ENCODE measurements around the gene SH3RF1.

Gene SH3RF1

DNA sequence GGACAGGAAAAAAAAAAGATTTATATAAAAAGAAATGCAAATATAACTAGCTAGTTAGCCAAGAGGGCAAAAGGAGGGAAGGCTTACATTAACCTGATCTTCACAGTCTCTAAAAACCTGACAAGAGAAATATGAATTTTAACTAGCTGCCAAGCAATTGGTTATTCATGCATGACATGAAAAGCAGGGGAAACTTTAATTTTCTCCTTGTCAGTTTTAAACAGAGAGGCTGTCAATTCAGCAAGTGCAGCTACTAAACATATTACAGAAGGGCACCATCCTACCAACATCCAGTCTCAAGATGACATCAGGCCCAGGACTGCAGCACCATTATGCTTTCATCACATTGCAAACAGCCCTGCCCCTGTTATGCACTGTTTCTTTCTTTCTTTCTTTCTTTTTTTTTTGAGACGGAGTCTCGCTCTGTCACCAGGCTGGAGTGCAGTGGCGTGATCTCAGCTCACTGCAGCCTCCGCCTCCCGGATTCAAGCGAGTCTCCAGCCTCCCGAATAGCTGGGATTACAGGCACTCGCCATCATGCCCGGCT lies 221.8 kb downstream of the SH3RF1 start:
- FAIRE-seq = no peak
- TF ChIP-seq, protein P1, sequence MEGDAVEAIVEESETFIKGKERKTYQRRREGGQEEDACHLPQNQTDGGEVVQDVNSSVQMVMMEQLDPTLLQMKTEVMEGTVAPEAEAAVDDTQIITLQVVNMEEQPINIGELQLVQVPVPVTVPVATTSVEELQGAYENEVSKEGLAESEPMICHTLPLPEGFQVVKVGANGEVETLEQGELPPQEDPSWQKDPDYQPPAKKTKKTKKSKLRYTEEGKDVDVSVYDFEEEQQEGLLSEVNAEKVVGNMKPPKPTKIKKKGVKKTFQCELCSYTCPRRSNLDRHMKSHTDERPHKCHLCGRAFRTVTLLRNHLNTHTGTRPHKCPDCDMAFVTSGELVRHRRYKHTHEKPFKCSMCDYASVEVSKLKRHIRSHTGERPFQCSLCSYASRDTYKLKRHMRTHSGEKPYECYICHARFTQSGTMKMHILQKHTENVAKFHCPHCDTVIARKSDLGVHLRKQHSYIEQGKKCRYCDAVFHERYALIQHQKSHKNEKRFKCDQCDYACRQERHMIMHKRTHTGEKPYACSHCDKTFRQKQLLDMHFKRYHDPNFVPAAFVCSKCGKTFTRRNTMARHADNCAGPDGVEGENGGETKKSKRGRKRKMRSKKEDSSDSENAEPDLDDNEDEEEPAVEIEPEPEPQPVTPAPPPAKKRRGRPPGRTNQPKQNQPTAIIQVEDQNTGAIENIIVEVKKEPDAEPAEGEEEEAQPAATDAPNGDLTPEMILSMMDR (IDR thresholded peaks at IDR 0.05; ENCODE audit: insufficient read depth, missing control alignments) = no peak
- no peak for DNase-seq (ENCODE audit: insufficient read length, low spot score)

DNA sequence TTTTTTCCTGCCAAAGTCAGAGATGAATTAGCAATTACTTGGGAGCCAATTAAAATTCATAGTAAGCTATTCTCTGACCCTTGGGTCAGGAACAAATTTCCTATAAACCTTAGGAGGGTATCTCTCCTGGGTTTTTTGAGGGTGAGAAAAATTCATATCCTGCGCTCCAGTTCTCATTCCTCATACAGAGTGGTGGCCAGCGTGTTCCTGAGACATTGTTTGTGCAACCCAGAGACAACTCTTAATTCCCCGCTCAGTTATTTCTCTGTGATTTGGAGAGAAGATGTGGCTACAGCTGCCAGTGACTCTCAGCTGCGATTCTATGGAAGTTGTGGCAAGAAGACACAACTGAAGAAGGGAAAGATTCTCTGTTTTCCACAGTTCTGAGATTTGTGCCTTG lies 222.8 kb downstream of the SH3RF1 start:
- FAIRE-seq (no peak), DNase-seq (ENCODE audit: insufficient read length, low spot score) (no peak)
- TF ChIP-seq, protein P1 (IDR thresholded peaks at IDR 0.05; ENCODE audit: insufficient read depth, missing control alignments) = no peak

DNA sequence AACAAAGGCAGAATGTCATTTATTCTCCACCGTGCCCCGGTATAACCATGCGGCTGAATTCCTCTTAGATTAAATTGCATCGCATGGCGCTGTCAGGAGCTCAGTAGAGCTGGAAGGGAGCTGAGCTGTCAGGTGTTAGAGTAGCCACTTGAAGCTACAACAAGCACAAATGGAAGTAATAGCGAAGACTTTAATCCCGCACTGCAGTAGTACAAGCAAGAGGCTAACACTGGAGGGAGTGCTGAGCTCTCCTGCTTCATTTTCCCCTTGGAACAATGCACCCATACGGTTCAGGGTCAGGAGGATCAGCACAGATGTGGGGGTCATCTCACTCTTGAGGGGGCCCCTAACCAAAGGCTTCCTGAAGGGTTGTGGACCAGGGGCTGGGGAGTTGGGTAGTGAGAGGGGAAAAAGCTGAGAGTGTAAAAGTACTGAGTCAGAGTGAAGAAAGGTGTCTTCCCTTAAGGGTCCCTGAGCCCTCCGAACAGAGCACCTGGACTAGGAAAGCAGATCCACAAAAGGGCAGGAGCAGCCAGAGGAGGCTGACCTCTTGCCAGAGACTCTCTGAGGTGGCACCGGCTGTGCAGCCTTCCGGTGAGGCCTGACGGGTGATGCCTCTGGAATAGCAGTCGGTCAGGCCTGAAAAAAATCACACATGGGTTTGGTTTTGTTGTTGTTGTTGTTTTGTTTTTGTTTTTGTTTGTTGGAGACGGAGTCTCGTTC lies 224.7 kb downstream of the SH3RF1 start:
- DNase-seq (ENCODE audit: insufficient read length, low spot score) = no peak

DNA sequence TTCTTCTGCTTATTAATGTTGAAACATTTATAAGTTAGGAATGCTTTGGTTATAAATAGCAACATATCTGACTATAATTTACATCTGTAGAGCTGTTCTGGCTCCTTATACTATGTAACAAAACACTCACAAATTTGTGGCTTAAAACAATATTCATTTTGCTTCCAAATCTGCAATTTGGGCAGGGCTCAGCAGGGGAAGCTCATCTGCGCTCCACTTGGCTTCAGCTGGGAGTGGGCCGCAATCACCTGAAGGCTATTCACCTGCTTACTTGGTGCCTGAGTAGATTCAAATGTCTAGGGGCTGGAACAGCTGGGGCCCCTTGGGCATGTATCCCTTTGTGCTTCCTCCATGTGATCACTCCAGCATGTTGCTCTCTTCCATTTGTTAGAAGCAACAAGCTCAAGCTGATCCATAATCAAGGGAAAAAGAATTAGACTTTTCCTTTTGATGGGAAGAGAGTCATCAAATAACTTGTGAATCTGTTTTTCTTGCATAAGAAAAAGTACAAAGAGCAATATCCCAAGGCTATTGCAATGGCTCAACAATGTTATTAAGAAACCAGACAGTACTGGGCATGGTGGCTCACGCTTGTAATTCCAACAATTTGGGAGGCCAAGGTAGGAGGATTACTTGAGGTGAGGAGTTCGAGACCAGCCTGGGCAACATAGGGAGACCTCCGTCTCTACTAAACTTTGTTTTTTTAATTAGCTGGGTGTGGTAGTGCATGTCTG lies 225.9 kb downstream of the SH3RF1 start:
- FAIRE-seq (no peak), DNase-seq (ENCODE audit: insufficient read length, low spot score) (no peak)
- TF ChIP-seq, protein P1 (IDR thresholded peaks at IDR 0.05; ENCODE audit: insufficient read depth, missing control alignments) = no peak

More for the DNA sequence above, 224.7 kb downstream of the SH3RF1 start:
- TF ChIP-seq, protein P1 (IDR thresholded peaks at IDR 0.05; ENCODE audit: insufficient read depth, missing control alignments) = peak; percentile 15
- FAIRE-seq = no peak
